CD4-positive, alpha-beta memory T cell (primary cell): ENCODE measurements around the gene TAS1R3. TPM values are rescaled to one million over a fixed set of nuclear protein-coding genes. Genes with fewer than 3 reads are reported as not detected.
"Not testable (repeated sequence)": the region's sequence is repeated elsewhere in the genome, so short reads cannot be mapped to it uniquely, and the experiment has no call there.

Experiments used
- CTCF ChIA-PET: fragments of 350-600 bp; sonication (Branson Sonifier 250); formaldehyde crosslinking; loops from one replicate; lab custom pipeline; 2021; ENCODE audit warnings: inconsistent platforms; ENCODE audit not compliant: partially characterized antibody; lab: Charles Lee
- POLR2A ChIA-PET: fragments of 350-600 bp; sonication (Branson Sonifier 250); formaldehyde crosslinking; loops from one replicate; lab custom pipeline; 2021; ENCODE audit not compliant: partially characterized antibody; lab: Charles Lee
- DNase-seq, 5 donors: peaks; one replicate each; pipeline versions ENCODE4 v3.0.0 to v3.0.0-alpha.2; 2020 to 2022; ENCODE audit warnings: mixed read lengths in 1 of 5
- H3K27ac ChIP-seq: one replicate; pipeline ENCODE4 v1.7.0; 2013; ENCODE audit warnings: low read depth, low read length
- H3K27me3 ChIP-seq: 2 replicates; pipeline ENCODE4 v1.7.0; 2013; ENCODE audit warnings: mild to moderate bottlenecking, low read length, moderate library complexity; ENCODE audit not compliant: insufficient read depth
- H3K36me3 ChIP-seq: 2 replicates; pipeline ENCODE4 v1.7.0; 2013; ENCODE audit warnings: mild to moderate bottlenecking, low read length, moderate library complexity; ENCODE audit not compliant: insufficient read depth
- H3K4me1 ChIP-seq: 2 replicates; pipeline ENCODE4 v1.7.0; 2013; ENCODE audit warnings: mild to moderate bottlenecking, low read length, moderate library complexity; ENCODE audit not compliant: insufficient read depth
- H3K4me3 ChIP-seq, 2 donors: one replicate each; pipeline ENCODE4 v1.7.0; 2013; ENCODE audit warnings: low read length in 2 of 2, mild to moderate bottlenecking in 1 of 2
- H3K9me3 ChIP-seq, 2 donors: one replicate each; pipeline ENCODE4 v1.7.0; 2013; ENCODE audit warnings: low read length in 2 of 2, control low read depth in 1 of 2; ENCODE audit not compliant: control insufficient read depth in 1 of 2
- H3K27ac Mint-ChIP-seq, 7 donors: one replicate each; pipeline ENCODE4 v1.8.0; 2020 to 2021; ENCODE audit warnings: mixed read lengths in 7 of 7, mild to moderate bottlenecking in 6 of 7, inconsistent platforms in 3 of 7, moderate library complexity in 3 of 7
- H3K27me3 Mint-ChIP-seq, 2 donors: one replicate each; pipeline ENCODE4 v1.8.0; 2020 to 2021; ENCODE audit warnings: mixed read lengths in 2 of 2
- H3K36me3 Mint-ChIP-seq, 2 donors: one replicate each; pipeline ENCODE4 v1.8.0; 2020 to 2021; ENCODE audit warnings: mixed read lengths in 2 of 2, inconsistent platforms in 1 of 2, mild to moderate bottlenecking in 1 of 2
- H3K4me1 Mint-ChIP-seq, 4 donors: one replicate each; pipeline ENCODE4 v1.8.0; 2020 to 2021; ENCODE audit warnings: mixed read lengths in 4 of 4, mild to moderate bottlenecking in 1 of 4
- H3K4me3 Mint-ChIP-seq, 8 donors: one replicate each; pipeline ENCODE4 v1.8.0; 2020 to 2021; ENCODE audit warnings: mixed read lengths in 8 of 8, mild to moderate bottlenecking in 7 of 8, moderate library complexity in 6 of 8, inconsistent platforms in 3 of 8
- H3K9me3 Mint-ChIP-seq, 8 donors: one replicate each; pipeline ENCODE4 v1.8.0; 2020 to 2021; ENCODE audit warnings: mixed read lengths in 8 of 8, mild to moderate bottlenecking in 5 of 8, inconsistent platforms in 3 of 8, moderate library complexity in 1 of 8
- intact Hi-C: fragments of 100-400 bp; cut with micrococcal nuclease; formaldehyde crosslinking; loops from one replicate; pipeline ENCODE4 v1.15.1; 2023
- polyA plus RNA-seq, 2 donors: library from polyadenylated mRNA; unstranded; fragments of 300-500 nt; fragmentation: Illumina TruSeq; gene quantifications; one replicate each; pipeline ENCODE4 v1.2.3, GENCODE V29; 2021
- total RNA-seq, 2 experiments: library from RNA; stranded (reverse); gene quantifications; one replicate each; pipeline ENCODE4 v1.2.3, GENCODE V29; 2021

TAS1R3 gene
- total and polyA plus RNA-seq, 4 experiments from 2014 or later = 0.47 to 1.5 (median 1.5) TPM; not detected in 1

- H3K4me3 Mint-ChIP-seq = no peak overlapping the region
- H3K27ac Mint-ChIP-seq = peak overlapping the region in 1 of 7 donors; percentile 43
Observed at GRCh38 chr1:1361982-1362423, 30.9 kb downstream of the TAS1R3 start.

GRCh38 chr1:1364266-1364665 is 33.2 kb downstream of the TAS1R3 start:
- no peaks in the 10 kb centered on the region for H3K9me3 Mint-ChIP-seq
- no peaks in the 10 kb centered on the region for H3K36me3 ChIP-seq
- no peak overlapping the region for H3K4me3 Mint-ChIP-seq
- intact Hi-C loops = no loop called here
- H3K27me3 ChIP-seq = no peaks in the 10 kb centered on the region
- POLR2A ChIA-PET = no interaction called here
- no peaks in the 10 kb centered on the region for H3K36me3 Mint-ChIP-seq
- no peak for DNase-seq
- CTCF ChIA-PET = no interaction called here
- peaks cover under 1 to 2% of the 10 kb centered on the region in 2 donors for H3K27me3 Mint-ChIP-seq
- no peak overlapping the region for H3K27ac Mint-ChIP-seq
- no peak overlapping the region for H3K4me3 ChIP-seq
- H3K4me1 ChIP-seq = no peaks in the 10 kb centered on the region
- H3K27ac ChIP-seq = no peak overlapping the region
- H3K9me3 ChIP-seq = no peaks in the 10 kb centered on the region
- H3K4me1 Mint-ChIP-seq = peaks cover 2 to 6% (median 4%) of the 10 kb centered on the region in 4 donors

More at GRCh38 chr1:1361982-1362423, 30.9 kb downstream of the TAS1R3 start:
- intact Hi-C loops = no loop called here
- H3K4me3 ChIP-seq = no peak overlapping the region
- H3K27me3 Mint-ChIP-seq = peaks cover 2 to 6% of the 10 kb centered on the region in 2 donors
- H3K9me3 ChIP-seq = no peaks in the 10 kb centered on the region
- H3K27ac ChIP-seq = no peak overlapping the region
- no peaks in the 10 kb centered on the region for H3K36me3 ChIP-seq
- H3K9me3 Mint-ChIP-seq = no peaks in the 10 kb centered on the region
- no peaks in the 10 kb centered on the region for H3K36me3 Mint-ChIP-seq
- no peak for DNase-seq
- no peaks in the 10 kb centered on the region for H3K27me3 ChIP-seq
- H3K4me1 ChIP-seq = peaks cover 13% of the 10 kb centered on the region
- H3K4me1 Mint-ChIP-seq = peaks cover 6 to 10% (median 7%) of the 10 kb centered on the region in 4 donors
- ChIA-PET CTCF (no interaction called here), POLR2A (no interaction called here)

GRCh38 chr1:1365875-1366698 is 35.0 kb downstream of the TAS1R3 start:
- Mint-ChIP-seq H3K27me3 (no peaks in the 10 kb centered on the region), H3K4me3 (no peak overlapping the region), H3K27ac (no peak overlapping the region), H3K9me3 (no peaks in the 10 kb centered on the region), H3K36me3 (no peaks in the 10 kb centered on the region), H3K4me1 (peaks cover 0 to 13% (median 6%) of the 10 kb centered on the region in 4 donors)
- peaks cover 6% of the 10 kb centered on the region for H3K4me1 ChIP-seq
- intact Hi-C loops = no loop called here
- DNase-seq = no peak
- POLR2A ChIA-PET = interaction anchor here (1.0 kb wide), 1 partner anchor 8 kb away, joined by 3 read pairs; no protein-coding TSS in a partner anchor
- H3K27me3 ChIP-seq = no peaks in the 10 kb centered on the region
- H3K36me3 ChIP-seq = no peaks in the 10 kb centered on the region
- H3K9me3 ChIP-seq = no peaks in the 10 kb centered on the region
- CTCF ChIA-PET = no interaction called here
- H3K27ac ChIP-seq = no peak overlapping the region
- no peak overlapping the region for H3K4me3 ChIP-seq

GRCh38 chr1:1366699-1367066 is 35.6 kb downstream of the TAS1R3 start:
- H3K4me1 ChIP-seq = peaks cover 12% of the 10 kb centered on the region
- no peak overlapping the region for H3K4me3 ChIP-seq
- H3K27ac Mint-ChIP-seq = no peak overlapping the region
- H3K9me3 Mint-ChIP-seq = no peaks in the 10 kb centered on the region
- peaks cover 0 to 19% (median 11%) of the 10 kb centered on the region in 4 donors for H3K4me1 Mint-ChIP-seq
- intact Hi-C loops = no loop called here
- peaks cover 0 to 3% of the 10 kb centered on the region in 2 donors for H3K36me3 Mint-ChIP-seq
- no peaks in the 10 kb centered on the region for H3K36me3 ChIP-seq
- no peaks in the 10 kb centered on the region for H3K9me3 ChIP-seq
- ChIA-PET CTCF (no interaction called here), POLR2A (no interaction called here)
- H3K4me3 Mint-ChIP-seq = no peak overlapping the region
- H3K27me3 Mint-ChIP-seq = no peaks in the 10 kb centered on the region
- H3K27ac ChIP-seq = no peak overlapping the region
- H3K27me3 ChIP-seq = no peaks in the 10 kb centered on the region
- DNase-seq = no peak

GRCh38 chr1:1367315-1367714 is 36.2 kb downstream of the TAS1R3 start:
- Mint-ChIP-seq H3K4me1 (peaks cover 0 to 23% (median 14%) of the 10 kb centered on the region in 4 donors), H3K36me3 (peaks cover 0 to 3% of the 10 kb centered on the region in 2 donors), H3K27ac (no peak overlapping the region), H3K27me3 (no peaks in the 10 kb centered on the region), H3K4me3 (no peak overlapping the region), H3K9me3 (no peaks in the 10 kb centered on the region)
- Histone ChIP-seq H3K27me3 (no peaks in the 10 kb centered on the region), H3K27ac (no peak overlapping the region), H3K4me3 (no peak overlapping the region), H3K9me3 (no peaks in the 10 kb centered on the region), H3K36me3 (no peaks in the 10 kb centered on the region), H3K4me1 (peaks cover 18% of the 10 kb centered on the region)
- CTCF ChIA-PET = no interaction called here
- POLR2A ChIA-PET = no interaction called here
- intact Hi-C loops = no loop called here
- peak in 1 of 5 donors; percentile 27 for DNase-seq

GRCh38 chr1:1370094-1370493 is 39.0 kb downstream of the TAS1R3 start:
- H3K9me3 Mint-ChIP-seq = not testable (repeated sequence)
- CTCF ChIA-PET = interaction anchor here (0.6 to 1.8 kb wide), 3 partner anchors 30 to 419 kb away, joined by 3 to 5 read pairs (median 4); no protein-coding TSS in a partner anchor
- peak overlapping the region in 3 of 8 donors; percentile 20 to 60 (median 40) for H3K4me3 Mint-ChIP-seq

GRCh38 chr1:1370771-1371300 is 39.8 kb downstream of the TAS1R3 start:
- POLR2A ChIA-PET = interaction anchor here (0.5 to 10.2 kb wide), 6 partner anchors 17 to 245 kb away, joined by 3 to 149 read pairs (median 5); partner anchors contain the start of genes CCNL2, MIB2 and MRPL20
- Mint-ChIP-seq H3K27ac (peak overlapping the region in 6 of 7 donors; percentile 24 to 92 (median 87)), H3K4me1 (peaks cover 6 to 42% (median 27%) of the 10 kb centered on the region in 4 donors), H3K27me3 (no peaks in the 10 kb centered on the region), H3K9me3 (no peaks in the 10 kb centered on the region), H3K4me3 (peak overlapping the region in 5 of 8 donors; percentile 20 to 73 (median 38)), H3K36me3 (peaks cover 0 to 16% of the 10 kb centered on the region in 2 donors)
- intact Hi-C loops = no loop called here
- H3K27ac ChIP-seq = peak overlapping the region; percentile 64
- peak in 2 of 5 donors; percentile 22 to 45 for DNase-seq
- no peaks in the 10 kb centered on the region for H3K36me3 ChIP-seq
- H3K4me3 ChIP-seq = no peak overlapping the region
- H3K4me1 ChIP-seq = peaks cover 41% of the 10 kb centered on the region
- CTCF ChIA-PET = interaction anchor here (1.5 to 2.6 kb wide), 8 partner anchors 8 to 249 kb away, joined by 4 to 9 read pairs (median 7); no protein-coding TSS in a partner anchor
- H3K27me3 ChIP-seq = no peaks in the 10 kb centered on the region
- H3K9me3 ChIP-seq = no peaks in the 10 kb centered on the region

More at GRCh38 chr1:1370094-1370493, 39.0 kb downstream of the TAS1R3 start:
- Mint-ChIP-seq H3K36me3 (peaks cover 0 to 12% of the 10 kb centered on the region in 2 donors), H3K4me1 (peaks cover 3 to 37% (median 23%) of the 10 kb centered on the region in 4 donors), H3K27ac (peak overlapping the region in 5 of 7 donors; percentile 18 to 84 (median 52))
- H3K36me3 ChIP-seq, DNase-seq, H3K27ac ChIP-seq, H3K9me3 ChIP-seq, intact Hi-C loops, H3K4me3 ChIP-seq, H3K27me3 ChIP-seq, H3K27me3 Mint-ChIP-seq: not testable (repeated sequence)
- POLR2A ChIA-PET = interaction anchor here (1.1 to 10.2 kb wide), 4 partner anchors 16 to 37 kb away, joined by 3 to 149 read pairs (median 38); partner anchors contain the start of genes CCNL2 and MRPL20
- H3K4me1 ChIP-seq = peaks cover 40% of the 10 kb centered on the region
